ENCODE results near the gene SCART1.

Gene SCART1

GRCh38 chr10:133471300-133472109 is 17.8 kb downstream of the SCART1 start:
- no peaks in the 10 kb centered on the region for H3K36me3 ChIP-seq (ENCODE audit: low read length)
- H3K79me2 ChIP-seq (ENCODE audit: insufficient read depth, low read length), result no peaks in the 10 kb centered on the region
- TF ChIP-seq EZH2phosphoT487 (conservative IDR thresholded peaks at IDR 0.05; ENCODE audit: low read length) (no peak), CTCF (IDR thresholded peaks at IDR 0.05; ENCODE audit: insufficient read depth, low read length, poor library complexity, severe bottlenecking) (no peak)
- no peak overlapping the region for H2AFZ ChIP-seq (ENCODE audit: low read depth, low read length, severe bottlenecking)
- H3K9ac ChIP-seq (ENCODE audit: low read length), result no peak overlapping the region
- no peaks in the 10 kb centered on the region for H4K20me1 ChIP-seq (ENCODE audit: low read depth, low read length)
- no peaks in the 10 kb centered on the region for H3K27me3 ChIP-seq (ENCODE audit: low read length)
- H3K9me3 ChIP-seq (ENCODE audit: insufficient read depth, low read length), result no peaks in the 10 kb centered on the region
- H3K27ac ChIP-seq (ENCODE audit: low read depth, low read length), result no peak overlapping the region
- H3K4me3 ChIP-seq (ENCODE audit: insufficient read depth, low read length, poor library complexity, severe bottlenecking), result no peak overlapping the region
- no peaks in the 10 kb centered on the region for H3K9me2 ChIP-seq (replicated peaks; ENCODE audit: insufficient read depth, low read length)
- no peak overlapping the region for H3K4me2 ChIP-seq (ENCODE audit: low read depth, low read length, poor library complexity, severe bottlenecking)
- no peaks in the 10 kb centered on the region for H3F3A ChIP-seq (ENCODE audit: insufficient read depth)

- Histone ChIP-seq H3K27ac (ENCODE audit: low read depth, low read length) (no peak overlapping the region), H3K9me3 (ENCODE audit: insufficient read depth, low read length) (no peaks in the 10 kb centered on the region), H3F3A (ENCODE audit: insufficient read depth) (no peaks in the 10 kb centered on the region), H2AFZ (ENCODE audit: low read depth, low read length, severe bottlenecking) (no peak overlapping the region), H3K79me2 (ENCODE audit: insufficient read depth, low read length) (no peaks in the 10 kb centered on the region), H3K27me3 (ENCODE audit: low read length) (no peaks in the 10 kb centered on the region), H3K4me2 (ENCODE audit: low read depth, low read length, poor library complexity, severe bottlenecking) (no peak overlapping the region), H3K4me3 (ENCODE audit: insufficient read depth, low read length, poor library complexity, severe bottlenecking) (no peak overlapping the region), H4K20me1 (ENCODE audit: low read depth, low read length) (no peaks in the 10 kb centered on the region), H3K9ac (ENCODE audit: low read length) (no peak overlapping the region), H3K9me2 (replicated peaks; ENCODE audit: insufficient read depth, low read length) (no peaks in the 10 kb centered on the region), H3K36me3 (ENCODE audit: low read length) (no peaks in the 10 kb centered on the region)
- TF ChIP-seq EZH2phosphoT487 (conservative IDR thresholded peaks at IDR 0.05; ENCODE audit: low read length), result no peak
- no peak for TF ChIP-seq CTCF (IDR thresholded peaks at IDR 0.05; ENCODE audit: insufficient read depth, low read length, poor library complexity, severe bottlenecking)
Measured at GRCh38 chr10:133473270-133473669, 19.5 kb downstream of the SCART1 start.

GRCh38 chr10:133474027-133474426 is 20.3 kb downstream of the SCART1 start:
- Histone ChIP-seq H3K27me3 (ENCODE audit: low read length) (no peaks in the 10 kb centered on the region), H2AFZ (ENCODE audit: low read depth, low read length, severe bottlenecking) (no peak overlapping the region), H3K4me3 (ENCODE audit: insufficient read depth, low read length, poor library complexity, severe bottlenecking) (no peak overlapping the region), H3K36me3 (ENCODE audit: low read length) (no peaks in the 10 kb centered on the region), H3K9me2 (replicated peaks; ENCODE audit: insufficient read depth, low read length) (no peaks in the 10 kb centered on the region), H3K9ac (ENCODE audit: low read length) (no peak overlapping the region), H3F3A (ENCODE audit: insufficient read depth) (no peaks in the 10 kb centered on the region), H3K9me3 (ENCODE audit: insufficient read depth, low read length) (no peaks in the 10 kb centered on the region), H4K20me1 (ENCODE audit: low read depth, low read length) (no peaks in the 10 kb centered on the region), H3K79me2 (ENCODE audit: insufficient read depth, low read length) (no peaks in the 10 kb centered on the region), H3K27ac (ENCODE audit: low read depth, low read length) (no peak overlapping the region), H3K4me2 (ENCODE audit: low read depth, low read length, poor library complexity, severe bottlenecking) (no peak overlapping the region)
- TF ChIP-seq EZH2phosphoT487 (conservative IDR thresholded peaks at IDR 0.05; ENCODE audit: low read length), result no peak
- no peak for TF ChIP-seq CTCF (IDR thresholded peaks at IDR 0.05; ENCODE audit: insufficient read depth, low read length, poor library complexity, severe bottlenecking)

All from SU-DHL-6 (cell line).